ENCODE measurements around the gene ATF1.
A peak's percentile ranks its signal among the peaks of the same experiment; 100 is the strongest.
"Not testable (repeated sequence)": the region's sequence is repeated elsewhere in the genome, so short reads cannot be mapped to it uniquely, and the experiment has no call there.

The ATF1 gene

DNA sequence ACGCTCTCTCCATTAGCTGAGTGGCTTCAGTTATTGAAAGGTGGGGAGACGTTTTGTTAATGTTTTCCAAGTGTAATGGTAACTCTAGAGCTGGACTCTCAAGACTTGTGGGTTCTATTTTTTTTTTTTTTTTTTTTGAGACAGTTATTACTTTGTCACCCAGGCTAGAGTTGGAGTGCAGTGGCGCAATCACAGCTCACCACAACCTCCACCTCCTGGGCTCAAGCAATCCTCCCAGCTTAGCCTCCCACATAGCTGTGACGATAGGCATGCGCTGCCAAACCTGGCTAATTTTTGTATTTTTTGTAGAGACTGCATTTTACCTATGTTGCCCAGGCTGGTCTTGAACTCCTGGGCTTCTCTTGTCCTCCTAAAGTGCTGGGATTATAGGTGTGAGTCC, 26.2 kb downstream of the ATF1 start:
- DNase-seq (ENCODE audit: low read depth, low spot score): no peak

DNA sequence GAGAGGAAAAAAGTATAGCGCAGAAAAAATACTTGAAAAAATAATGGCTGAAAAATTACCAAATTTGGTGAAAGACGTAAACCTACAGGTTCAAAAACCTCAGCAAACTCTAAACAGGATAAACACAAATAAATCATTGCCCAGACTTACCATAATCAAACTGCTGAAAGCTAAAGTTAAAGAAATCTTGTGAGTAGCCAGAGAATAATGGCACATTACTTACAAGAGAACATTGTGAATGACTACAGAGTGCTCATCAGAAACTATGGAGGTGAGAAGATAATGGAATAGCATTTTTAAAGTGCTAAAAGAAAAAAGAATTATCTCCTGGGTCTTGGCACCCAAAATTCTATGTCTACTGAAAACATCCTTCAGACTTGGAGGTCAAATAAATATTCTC, 36.0 kb downstream of the ATF1 start:
- no peak for DNase-seq (ENCODE audit: low read depth, low spot score)

DNA sequence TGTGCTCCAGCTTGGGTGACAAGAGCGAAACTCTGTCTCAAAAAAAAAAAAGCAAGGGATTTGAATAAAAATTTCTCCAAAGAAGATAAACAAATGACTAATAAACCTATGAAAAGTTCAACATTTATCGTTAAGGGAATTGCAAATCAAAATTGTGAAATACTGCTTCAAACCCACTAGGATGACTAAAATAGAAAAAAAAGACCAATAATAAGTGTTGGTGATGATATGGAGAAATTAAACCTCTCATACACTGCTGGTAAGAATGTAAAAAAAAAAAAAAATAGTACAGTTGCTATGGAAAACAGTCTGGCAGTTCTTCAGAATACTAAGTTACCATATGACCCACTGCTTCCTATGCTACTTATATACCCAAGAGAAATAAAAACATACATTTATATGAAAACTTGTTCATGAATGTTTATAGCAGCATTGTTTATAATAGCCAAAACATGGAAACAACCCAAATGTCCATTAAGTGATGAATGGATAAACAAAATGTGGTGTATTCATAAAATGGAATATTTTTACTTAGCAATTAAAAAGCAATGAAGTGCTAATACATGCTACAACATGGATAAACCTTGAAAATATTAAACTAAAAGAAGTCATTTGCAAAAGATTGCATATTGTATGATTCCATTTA, 39.5 kb downstream of the ATF1 start:
- no peak for DNase-seq (ENCODE audit: low read depth, low spot score)

DNA sequence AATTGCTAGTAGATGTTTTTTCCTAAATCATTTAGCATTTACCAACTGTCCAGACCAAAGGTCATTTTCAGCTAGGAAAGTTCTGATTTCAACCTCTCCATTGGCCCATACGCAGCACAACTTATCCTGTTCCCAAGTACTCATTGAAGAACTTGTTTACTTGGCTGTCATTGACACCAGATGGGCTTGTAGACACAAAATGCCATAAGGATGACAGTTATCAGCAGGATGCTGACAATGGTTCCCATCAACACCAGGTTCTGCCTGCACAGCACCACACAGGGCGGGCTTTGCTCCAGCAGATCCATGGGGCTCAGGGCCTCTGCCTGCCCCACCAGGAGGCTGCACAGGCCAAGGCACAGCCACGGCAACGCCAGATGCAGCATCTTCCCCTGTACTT, 42.3 kb downstream of the ATF1 start:
- no peak for DNase-seq (ENCODE audit: low read depth, low spot score)

DNA sequence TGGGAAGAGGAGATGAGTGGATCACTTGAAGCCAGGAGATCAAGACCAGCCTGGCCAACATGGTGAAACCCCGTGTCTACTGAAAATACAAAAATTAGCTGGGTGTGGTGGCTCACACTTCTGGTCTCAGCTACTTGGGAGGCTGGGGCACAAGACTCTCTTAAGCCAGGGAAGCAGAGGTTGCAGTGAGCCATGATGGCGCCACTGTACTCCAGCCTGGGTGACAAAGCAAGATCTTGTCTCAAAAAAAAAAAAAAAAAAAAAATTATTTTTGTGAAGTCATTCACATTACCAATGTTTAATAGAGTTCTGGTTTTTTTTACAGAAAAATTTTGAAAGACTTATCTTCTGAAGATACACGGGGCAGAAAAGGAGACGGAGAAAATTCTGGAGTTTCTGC, 45.2 kb downstream of the ATF1 start:
- not testable (repeated sequence) for DNase-seq (ENCODE audit: low read depth, low spot score)

DNA sequence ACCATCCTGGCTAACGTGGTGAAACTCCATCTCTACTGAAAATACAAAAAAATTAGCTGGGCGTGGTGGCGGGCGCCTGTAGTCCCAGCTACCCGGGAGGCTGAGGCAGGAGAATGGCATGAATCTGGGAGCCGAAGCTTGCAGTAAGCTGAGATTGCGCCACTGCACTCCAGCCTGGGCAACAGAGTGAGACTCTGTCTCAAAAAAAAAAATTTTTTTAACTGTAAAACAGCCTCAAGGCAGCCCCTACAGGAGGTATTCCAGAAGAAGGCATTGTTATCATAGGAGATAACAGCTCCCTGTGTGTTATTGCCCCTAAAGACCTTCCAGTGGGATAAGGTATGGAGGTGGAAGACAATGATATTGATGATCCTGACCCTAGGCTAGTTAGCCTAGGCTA, 51.0 kb downstream of the ATF1 start:
- DNase-seq (ENCODE audit: low read depth, low spot score): not testable (repeated sequence)

DNA sequence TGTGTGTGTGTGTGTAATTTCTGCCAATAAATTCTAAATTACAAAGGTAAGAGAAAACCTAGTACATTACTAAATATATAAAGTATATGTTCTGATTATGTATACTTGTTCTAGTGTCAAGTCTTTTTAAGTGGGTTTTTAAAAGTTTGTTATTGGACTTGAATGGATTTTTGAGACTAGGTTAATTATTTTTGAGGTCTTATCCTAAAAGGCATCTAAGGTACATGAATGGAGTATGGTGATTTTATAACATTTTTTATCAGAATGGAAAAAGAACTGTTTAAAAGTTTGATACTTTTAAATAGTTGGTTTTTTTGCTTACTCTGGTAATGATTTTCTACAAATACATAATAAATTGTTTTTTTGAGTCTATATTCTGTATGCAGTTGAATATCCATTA, 56.3 kb downstream of the ATF1 start:
- DNase-seq (ENCODE audit: low read depth, low spot score): no peak

DNA sequence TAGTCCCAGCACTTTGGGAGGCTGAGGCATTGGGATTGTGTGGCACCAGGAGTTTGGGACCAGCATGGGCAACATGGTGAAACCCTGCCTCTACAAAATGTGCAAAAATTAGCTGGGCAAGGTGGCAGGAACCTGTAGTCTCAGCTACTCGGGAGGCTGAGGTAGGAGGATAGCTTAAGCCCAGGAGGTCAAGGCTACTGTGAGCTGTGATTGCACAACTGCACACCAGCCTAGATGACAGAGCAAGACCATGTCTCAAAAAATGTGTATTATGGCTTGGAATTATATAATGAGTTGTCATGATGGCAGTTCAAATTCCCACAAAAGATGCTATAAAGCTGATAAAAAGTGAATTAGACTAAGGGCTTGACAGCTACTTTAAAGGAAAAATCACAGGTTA, 58.2 kb downstream of the ATF1 start:
- no peak for DNase-seq (ENCODE audit: low read depth, low spot score)

DNA sequence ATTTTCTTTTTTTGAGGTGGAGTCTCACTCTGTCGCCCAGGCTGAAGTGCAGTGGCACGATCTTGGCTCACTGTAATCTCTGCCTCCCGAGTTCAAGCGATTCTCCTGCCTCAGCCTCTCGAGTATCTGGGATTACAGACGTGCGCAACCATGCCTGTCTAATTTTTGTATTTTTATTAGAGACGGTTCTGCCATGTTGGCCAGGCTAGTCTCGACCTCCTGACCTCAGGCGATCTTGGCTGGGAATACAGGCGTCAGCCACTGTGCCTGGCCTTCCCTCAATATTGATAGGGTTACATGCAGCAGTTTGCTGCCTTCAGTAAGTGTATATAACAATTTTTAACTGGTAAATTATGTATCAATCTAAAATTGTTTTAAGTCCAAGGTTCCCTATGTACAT, 59.8 kb downstream of the ATF1 start:
- not testable (repeated sequence) for DNase-seq (ENCODE audit: low read depth, low spot score)

DNA sequence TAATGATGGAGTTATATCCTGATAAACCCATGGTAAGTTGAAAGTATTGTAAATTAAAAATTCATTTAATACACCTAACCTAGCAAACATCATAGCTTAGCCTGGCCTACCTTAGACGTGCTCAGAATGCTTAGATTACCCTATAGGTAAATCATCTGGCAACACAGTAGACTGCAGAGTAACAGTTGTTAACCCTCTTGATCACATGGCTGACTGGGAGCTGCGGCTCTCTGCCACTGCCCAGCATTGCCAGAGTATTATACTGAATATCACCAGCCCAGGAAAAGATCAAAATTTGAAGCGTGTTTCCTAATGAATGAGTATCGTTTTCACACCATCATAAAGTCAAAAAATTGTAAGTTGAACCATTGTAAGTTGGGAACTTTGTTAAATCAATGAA, 61.0 kb downstream of the ATF1 start:
- DNase-seq (ENCODE audit: low read depth, low spot score): no peak

DNA sequence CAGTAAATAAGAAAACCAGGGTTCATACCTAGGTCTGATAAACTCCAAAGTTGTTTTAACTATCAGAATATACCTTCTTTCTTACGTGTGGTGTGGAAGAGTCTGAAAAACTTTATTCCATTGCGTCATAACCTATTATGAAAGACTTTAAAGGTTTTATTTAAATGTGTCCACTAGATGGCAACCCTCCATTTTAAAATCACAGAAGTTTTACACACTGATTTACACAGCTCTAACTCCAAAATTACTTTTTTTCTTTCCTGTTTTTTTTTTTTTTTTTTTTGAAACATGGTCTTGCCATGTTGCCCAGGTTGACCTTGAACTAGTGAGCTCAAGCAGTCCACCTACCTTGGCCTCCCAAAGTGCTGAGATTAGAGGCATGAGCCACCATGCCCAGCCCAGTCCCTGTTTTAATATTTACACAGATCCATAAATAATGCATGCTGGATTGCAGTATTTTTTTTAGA, 61.5 kb downstream of the ATF1 start:
- peak; percentile 13 for DNase-seq (ENCODE audit: low read depth, low spot score)

DNA sequence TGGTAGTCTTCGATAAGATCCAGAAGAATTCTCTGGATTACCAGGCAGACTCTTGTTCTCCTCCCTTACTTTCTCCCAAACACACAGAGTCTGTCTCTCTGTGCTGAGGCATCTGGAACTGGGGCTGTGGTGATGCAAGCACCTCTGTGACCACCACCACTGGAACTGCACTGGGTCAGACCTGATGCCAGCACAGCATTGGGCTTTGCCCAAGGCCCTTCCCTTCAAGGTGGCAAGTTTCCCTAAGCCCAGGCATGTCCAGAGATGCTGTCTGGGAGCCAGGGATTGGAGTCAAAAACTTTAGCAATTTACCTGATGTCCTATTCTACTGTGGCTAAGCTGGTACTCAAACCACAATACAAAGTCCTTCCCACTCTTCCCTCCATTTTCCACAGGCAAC, 64.2 kb downstream of the ATF1 start:
- DNase-seq (ENCODE audit: low read depth, low spot score): no peak

DNA sequence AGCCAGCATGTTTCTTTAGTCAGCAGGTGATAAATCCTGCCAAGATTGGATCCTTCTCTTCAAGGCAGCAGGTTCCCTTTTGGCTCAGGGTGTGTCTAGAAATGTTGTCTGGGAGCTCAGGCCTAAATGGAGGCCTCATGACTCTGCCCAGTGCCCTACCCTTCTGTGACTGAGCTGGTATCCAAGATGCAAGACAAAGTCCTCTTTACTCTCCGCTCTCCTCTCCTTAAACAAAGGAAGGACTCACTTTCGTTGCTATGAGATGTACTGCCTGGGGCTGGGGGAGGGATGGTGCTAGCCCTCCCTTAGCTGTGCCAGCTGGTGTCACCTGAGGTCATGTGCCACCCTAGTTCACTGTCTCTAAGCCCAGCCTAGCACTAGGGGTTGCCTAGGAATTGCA, 65.0 kb downstream of the ATF1 start:
- no peak for DNase-seq (ENCODE audit: low read depth, low spot score)

DNA sequence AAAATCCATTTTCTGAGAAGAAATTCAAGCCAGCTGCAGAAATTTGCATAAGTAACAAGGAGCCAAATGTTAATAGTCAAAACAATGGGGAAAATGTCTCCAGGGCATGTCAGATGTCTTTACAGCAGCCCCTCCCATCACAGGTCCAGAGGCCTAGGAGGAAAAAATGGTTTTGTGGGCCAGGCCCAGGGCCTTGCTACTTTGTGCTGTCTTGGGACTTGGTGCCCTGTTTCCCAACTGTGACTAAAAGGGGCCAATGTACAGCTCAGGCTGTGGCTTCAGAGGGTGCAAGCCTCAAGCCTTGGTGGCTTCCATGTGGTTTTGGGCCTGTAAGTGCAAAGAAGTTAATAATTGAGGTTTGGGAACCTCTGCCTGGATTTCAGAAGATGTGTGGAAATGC, 69.9 kb downstream of the ATF1 start:
- not testable (repeated sequence) for DNase-seq (ENCODE audit: low read depth, low spot score)

DNA sequence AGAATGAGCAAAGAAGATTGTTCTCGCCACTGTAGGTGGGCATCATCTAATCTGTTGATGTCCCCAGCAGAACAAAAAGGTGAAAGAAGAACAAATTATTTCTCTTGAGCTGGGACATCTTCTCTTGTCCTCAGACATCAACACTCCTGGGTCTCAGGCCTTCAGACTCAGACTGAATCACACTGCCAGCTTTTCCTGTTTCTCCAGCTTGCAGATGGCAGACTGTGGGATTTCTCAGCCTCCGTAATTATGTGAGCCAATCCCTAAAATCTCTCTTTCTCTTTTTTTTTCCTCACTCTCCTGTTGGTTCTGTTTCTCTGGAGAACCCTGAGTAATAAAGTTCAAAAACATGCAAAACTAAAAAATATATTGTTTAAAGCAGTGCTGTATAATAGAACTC, 75.1 kb downstream of the ATF1 start:
- DNase-seq (ENCODE audit: low read depth, low spot score): no peak

DNA sequence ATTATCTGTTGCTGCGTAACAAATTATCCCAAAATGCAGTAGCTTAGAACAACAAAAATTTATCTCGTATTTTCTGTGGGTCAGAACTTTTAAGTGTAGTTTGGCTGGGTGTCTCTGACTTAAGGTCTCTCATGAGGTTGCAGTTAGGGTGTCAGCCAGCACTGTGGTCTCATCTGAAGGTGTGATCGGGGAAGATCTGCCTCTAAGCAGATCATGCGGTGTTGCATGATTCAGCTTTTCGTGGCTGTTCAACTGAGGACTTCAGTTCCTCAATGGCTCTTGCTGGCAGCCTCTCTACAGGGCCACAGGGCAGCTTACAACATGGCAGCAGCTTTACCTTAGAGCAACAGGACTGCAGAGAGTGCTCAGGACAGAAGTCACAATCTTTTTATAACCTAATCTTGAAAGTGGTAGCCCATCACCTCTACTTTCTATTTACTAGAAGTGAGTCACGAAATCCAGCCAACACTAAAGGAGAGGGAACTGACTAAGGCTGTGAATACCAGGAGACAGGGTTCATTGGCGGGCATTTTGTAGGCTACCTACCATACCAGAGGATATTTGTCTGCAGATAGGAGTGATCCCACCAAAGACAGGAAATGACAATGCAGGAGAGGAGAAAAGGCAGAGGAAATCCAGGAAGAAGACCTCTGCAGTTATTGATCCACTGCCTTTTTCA, 77.0 kb downstream of the ATF1 start:
- no peak for DNase-seq (ENCODE audit: low read depth, low spot score)

DNA sequence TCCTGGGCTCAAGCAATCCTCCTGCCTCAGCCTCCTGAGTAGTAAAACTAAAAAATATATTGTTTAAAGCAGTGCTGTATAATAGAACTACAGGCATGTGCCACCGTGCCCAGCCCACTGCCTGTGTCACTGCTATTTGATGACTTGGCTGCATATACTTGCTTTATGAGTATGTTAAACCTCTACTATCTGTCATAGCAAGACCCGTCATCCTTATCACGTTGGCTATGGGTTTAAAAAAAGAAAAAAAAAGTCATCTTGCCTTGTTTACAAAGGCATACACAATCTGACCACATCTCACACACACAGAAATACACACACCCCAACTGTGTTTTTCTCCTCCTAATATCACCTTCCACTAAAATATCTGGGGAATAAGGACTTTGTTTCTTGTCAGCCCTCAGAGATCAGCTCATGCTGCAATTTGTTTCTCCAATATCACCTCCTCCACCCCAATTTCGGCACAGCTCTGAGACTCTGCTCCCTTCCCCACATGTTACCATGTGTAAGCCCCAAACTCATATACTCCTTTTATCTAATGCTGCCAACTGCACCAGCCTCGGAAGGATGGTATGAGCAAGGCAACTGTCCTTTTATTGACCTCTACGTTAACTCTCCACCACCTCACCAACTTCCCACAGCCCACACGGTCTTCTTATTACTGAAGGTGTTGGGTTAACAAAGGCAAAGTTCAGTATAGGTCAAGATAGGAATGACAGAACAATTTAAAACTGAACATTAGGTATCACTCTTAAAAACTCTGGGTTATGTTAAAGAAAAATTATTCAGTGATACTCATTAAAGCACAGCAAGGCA, 78.0 kb downstream of the ATF1 start:
- DNase-seq (ENCODE audit: low read depth, low spot score): no peak

DNA sequence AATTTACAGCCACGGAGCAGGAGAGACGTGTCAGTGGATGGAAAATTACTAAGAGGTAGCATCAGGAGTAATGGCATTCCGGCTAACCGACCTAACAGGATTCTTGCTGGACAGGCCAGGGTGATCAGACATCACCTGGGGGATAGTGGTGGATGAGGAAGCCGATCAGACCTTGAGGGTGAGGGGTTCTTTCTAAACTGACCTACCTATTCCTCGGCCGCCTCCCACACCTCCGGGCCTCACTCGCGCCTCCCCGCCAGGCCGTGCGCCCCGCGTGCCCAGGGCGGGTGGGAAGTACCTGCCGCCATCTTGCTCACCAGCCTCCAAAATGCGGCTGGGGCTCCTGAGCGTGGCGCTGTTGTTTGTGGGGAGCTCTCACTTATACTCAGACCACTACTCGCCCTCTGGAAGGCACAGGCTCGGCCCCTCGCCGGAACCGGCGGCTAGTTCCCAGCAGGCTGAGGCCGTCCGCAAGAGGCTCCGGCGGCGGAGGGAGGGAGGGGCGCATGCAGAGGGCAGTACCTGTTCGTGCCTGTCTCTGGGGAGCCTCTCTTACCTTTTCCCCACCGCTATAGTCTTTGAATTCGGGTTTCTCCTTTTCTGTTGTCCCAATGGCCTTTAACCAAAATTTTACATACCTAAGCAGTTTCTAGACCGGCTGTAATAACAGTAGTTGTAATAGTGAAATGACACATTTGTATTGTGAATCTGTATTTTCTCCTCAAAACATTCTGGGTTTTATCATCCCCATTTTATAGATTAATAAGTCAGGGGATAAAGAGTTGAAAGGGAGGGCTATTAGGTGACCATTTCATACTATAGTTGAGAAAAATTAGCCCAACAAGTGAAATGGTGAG, 79.0 kb downstream of the ATF1 start, which contains the start of gene TMPRSS12:
Gene TMPRSS12 (plus strand): TSS at position 290 of the 857 bp plus-strand sequence. CDS start 39 bp downstream, at position 329.
- no peak for DNase-seq (ENCODE audit: low read depth, low spot score)

DNA sequence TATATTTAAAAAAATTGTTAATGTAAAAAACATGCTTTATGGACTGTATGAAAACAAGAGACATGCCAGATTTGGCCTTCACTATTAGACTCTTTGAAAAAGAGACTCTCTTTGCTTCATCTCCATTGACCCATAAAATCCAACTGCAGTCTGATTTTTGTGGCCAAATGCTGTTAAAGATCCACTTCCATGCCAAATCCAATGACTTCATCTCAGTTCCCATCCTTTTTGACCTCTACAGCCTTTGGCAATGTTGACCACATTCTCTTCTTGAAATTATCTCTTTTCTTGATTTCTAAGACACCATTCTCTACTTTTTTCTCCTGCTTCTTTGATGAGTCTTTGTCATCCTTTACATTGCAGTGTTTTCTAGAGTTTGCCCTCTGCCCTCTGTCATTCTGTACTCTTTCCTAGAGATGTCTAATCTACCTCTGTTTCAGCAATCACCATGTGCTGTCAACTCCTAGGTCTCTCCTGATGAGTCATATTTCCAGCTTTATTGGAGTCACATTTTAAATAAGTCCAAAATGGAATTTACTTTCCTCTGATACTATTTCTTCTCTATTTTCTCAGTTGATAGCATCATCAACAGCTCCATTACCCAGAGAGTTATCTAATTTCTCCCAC, 81.2 kb downstream of the ATF1 start:
- DNase-seq (ENCODE audit: low read depth, low spot score): no peak

DNA sequence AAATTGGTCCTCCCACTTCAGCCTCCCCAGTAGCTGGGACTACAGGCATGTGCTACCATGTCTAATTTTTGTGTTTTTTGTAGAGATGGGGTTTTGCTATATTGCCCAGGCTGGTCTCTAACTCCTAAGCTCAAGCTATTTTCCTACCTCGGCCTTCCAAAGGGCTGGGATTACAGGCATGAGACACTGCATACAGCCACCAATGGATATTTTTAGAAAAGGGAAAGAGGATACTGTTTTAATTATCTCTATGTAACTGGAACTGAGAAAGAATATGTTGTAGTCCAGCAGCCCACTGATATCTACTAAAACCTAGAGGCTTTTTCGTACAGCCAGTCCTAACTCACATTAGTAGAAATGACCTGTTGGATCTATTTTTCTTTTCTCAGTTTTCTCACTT, 85.1 kb downstream of the ATF1 start:
- DNase-seq (ENCODE audit: low read depth, low spot score): no peak

DNA sequence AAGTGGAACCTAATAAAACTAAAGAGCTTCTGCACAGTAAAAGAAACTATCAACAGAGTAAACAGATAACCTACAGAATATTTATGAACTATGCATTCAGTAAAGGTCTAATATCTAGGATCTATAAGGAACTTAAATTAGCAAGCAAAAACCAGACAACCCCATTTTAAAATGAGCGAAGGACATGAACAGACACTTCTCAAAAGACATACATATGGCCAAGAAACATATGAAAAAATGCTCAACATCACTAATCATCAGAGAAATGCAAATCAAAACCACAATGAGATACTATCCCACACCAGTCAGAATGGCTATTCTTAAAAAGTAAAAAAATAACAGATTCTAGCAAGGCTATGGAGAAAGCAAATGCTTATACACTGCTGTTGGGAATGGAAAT, 91.3 kb downstream of the ATF1 start:
- not testable (repeated sequence) for DNase-seq (ENCODE audit: low read depth, low spot score)

All from brain pericyte (primary cell).